NCI-H2227 treated with DMSO at 0.1 percent for 48 hours (cell line): ENCODE results near the gene ATF7IP2.
A peak's percentile ranks its signal among the peaks of the same experiment; 100 is the strongest.

ENCODE experiments used
- DNase-seq: peaks from one replicate; lab custom pipeline; 2025; lab: John Stamatoyannopoulos, UW

Gene ATF7IP2

GRCh38 chr16:10511829-10512228 is 126.0 kb downstream of the ATF7IP2 start:
- no peak for DNase-seq

GRCh38 chr16:10514369-10515055 is 128.7 kb downstream of the ATF7IP2 start:
- DNase-seq, result no peak

- DNase-seq, result no peak
Measured at GRCh38 chr16:10517868-10518267, 132.0 kb downstream of the ATF7IP2 start.

- no peak for DNase-seq
Measured at GRCh38 chr16:10518479-10519041, 132.7 kb downstream of the ATF7IP2 start.

- DNase-seq, result no peak
Measured at GRCh38 chr16:10519297-10519696, 133.4 kb downstream of the ATF7IP2 start.

- DNase-seq, result no peak
Measured at GRCh38 chr16:10519929-10520868, 134.3 kb downstream of the ATF7IP2 start.

GRCh38 chr16:10520869-10521578 is 135.2 kb downstream of the ATF7IP2 start:
- DNase-seq, result no peak

GRCh38 chr16:10521681-10522274 is 135.9 kb downstream of the ATF7IP2 start:
- peak; percentile 11 for DNase-seq

GRCh38 chr16:10522966-10523365 is 137.1 kb downstream of the ATF7IP2 start:
- no peak for DNase-seq

GRCh38 chr16:10525214-10525825 is 139.5 kb downstream of the ATF7IP2 start:
- no peak for DNase-seq

- no peak for DNase-seq
Measured at GRCh38 chr16:10526962-10527361, 141.1 kb downstream of the ATF7IP2 start.

- DNase-seq, result no peak
Measured at GRCh38 chr16:10528635-10529034, 142.8 kb downstream of the ATF7IP2 start.

- DNase-seq, result no peak
Measured at GRCh38 chr16:10529895-10530669, 144.2 kb downstream of the ATF7IP2 start.

GRCh38 chr16:10530685-10531084 is 144.8 kb downstream of the ATF7IP2 start:
- no peak for DNase-seq

- no peak for DNase-seq
Measured at GRCh38 chr16:10531582-10531981, 145.7 kb downstream of the ATF7IP2 start.
